SKM-1 (cell line): ENCODE measurements around the gene ANKRD33B.

Experiments
- DNase-seq: peaks from one replicate; lab custom pipeline; 2025; ENCODE audit not compliant: unreplicated experiment; lab: John Stamatoyannopoulos, UW

Gene ANKRD33B

DNA sequence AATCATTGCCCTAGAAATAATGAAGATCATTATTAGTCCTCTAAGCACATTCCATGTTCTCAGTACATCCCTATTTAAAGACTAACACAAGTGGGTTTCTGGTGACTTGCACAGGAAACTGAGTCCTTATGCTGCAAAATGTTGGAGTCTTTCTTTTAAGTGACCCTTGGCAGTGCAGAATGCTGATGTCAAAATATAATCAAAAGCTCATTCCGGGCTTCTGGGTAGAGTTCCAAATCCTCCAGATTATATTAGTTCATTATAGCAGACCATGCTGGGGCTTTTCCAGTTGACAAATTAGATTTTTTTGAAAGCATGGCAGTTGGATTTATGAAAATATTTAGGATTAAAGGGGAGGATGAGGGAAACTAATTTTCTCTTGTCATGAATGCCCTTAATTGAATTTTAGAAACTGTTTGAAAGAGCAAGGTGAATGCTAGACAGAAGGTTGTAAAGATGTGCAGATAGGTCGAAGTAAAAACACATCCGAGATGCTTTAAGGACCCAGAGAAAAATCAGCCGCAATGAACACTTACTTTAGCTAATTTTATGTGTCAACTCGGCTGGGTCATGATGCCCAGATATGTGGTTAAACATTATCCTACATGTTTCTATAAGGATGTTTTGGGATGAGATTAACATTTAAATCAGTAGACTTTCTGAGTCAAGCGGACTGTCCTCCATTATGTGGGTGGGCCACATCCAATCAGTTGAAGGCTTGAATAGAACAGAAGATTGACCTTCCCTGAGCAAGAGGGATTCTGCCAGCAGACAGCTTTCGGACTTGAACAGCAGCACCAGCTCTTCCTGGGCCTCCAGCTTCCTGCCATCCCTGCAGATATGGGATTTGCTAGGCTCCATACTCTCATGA lies 108.5 kb downstream of the ANKRD33B start:
- DNase-seq, result no peak

DNA sequence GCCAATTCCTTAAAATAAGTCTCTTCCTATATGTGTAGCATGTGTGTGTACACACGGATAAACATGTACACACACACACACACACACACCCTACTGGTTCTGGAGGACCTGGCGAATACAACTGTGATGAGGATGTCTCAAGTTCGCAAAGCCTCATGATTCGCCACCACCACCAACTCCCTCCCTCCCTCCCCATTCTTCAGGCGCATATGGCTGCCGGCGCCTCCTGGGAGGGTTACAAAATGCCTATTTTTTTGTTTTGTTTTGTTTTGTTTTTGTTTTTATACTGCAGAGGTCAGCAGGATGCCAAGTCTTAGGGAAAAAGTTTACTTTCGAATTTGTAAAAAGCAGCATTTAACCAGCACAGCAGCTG lies 109.1 kb downstream of the ANKRD33B start:
- DNase-seq, result no peak

DNA sequence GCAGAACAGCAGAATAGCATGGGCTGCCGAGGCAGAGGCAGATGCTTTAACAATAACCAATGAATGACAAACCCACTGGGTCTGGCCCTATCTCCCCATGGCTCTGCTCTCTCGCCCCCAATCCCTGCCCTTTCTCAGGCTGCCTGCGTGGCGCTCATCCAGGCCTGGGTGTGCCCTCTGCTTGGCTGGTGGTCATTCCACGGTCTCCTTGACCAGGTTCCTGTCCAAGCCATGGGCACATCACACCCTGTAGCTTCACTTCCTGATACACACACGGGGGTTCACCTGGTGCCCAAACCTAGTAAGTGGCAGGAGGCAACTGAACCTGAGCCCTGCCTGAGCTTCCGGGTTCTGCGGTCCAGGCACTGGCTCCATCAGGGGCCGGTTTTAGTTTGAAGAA lies 109.5 kb downstream of the ANKRD33B start:
- no peak for DNase-seq

DNA sequence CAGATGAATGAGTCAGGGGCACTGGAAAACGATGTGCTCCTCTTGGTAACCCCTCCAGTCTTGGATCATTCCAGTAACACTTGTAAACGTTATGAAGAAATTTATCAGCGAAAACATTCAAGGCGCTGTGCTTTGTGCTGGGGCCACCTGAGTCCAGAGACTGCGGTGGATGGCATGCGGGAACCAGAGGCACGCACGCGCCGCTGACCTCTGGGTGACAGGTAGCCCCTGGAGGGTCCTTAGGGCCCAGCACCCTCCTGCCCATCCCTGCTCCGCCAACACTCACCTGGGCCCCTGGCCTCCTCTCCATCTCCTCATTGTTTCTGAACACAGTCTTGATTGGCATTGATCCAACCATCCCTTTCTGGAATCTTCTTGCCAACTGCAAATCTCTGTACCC lies 110.2 kb downstream of the ANKRD33B start:
- DNase-seq, result no peak

DNA sequence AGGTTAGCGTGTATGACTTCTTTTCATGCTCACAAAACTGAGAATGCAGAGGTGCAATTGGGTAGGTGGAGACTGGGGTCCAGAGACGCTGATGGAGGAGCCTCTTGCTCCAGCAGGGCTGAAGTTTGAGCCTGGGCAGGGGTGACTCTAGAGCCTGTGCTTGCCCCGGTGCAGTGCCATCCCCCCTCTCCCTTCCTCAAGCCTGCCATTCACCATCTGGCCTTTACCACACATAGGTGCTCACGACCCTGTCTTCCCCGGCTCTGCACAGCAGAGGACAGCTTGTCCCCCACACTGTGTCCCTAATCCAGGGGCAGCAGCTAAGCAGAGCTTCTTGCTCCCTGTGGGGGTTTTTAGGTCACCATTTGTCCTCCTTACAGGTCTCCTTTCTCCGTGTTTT lies 110.7 kb downstream of the ANKRD33B start:
- no peak for DNase-seq

GRCh38 chr5:10675177-10675700 lies 111.4 kb downstream of the ANKRD33B start:
- no peak for DNase-seq

GRCh38 chr5:10676224-10676623 lies 112.4 kb downstream of the ANKRD33B start:
- no peak for DNase-seq

- no peak for DNase-seq
Measured at GRCh38 chr5:10676946-10677345, 113.1 kb downstream of the ANKRD33B start.

- no peak for DNase-seq
Measured at GRCh38 chr5:10677533-10677932, 113.7 kb downstream of the ANKRD33B start.

DNA sequence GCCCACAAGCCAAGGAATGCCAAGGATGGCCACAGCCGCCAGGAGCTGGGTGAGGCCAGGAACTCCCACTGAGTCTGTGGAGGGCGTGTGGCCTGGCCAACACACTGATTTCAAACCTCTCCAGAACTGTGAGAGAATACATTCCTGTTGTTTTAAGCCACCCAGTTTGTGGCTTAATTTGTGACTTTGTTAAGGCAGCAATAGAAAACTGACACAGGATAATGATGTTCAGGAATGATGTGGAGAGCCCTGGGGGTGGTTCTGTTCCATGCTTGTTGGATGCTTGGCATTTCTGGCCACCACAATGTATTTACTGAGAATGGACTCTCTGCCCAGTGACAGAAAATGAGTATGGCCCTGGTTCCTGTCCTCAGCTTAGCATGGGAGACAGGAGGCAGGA lies 114.4 kb downstream of the ANKRD33B start:
- no peak for DNase-seq

DNA sequence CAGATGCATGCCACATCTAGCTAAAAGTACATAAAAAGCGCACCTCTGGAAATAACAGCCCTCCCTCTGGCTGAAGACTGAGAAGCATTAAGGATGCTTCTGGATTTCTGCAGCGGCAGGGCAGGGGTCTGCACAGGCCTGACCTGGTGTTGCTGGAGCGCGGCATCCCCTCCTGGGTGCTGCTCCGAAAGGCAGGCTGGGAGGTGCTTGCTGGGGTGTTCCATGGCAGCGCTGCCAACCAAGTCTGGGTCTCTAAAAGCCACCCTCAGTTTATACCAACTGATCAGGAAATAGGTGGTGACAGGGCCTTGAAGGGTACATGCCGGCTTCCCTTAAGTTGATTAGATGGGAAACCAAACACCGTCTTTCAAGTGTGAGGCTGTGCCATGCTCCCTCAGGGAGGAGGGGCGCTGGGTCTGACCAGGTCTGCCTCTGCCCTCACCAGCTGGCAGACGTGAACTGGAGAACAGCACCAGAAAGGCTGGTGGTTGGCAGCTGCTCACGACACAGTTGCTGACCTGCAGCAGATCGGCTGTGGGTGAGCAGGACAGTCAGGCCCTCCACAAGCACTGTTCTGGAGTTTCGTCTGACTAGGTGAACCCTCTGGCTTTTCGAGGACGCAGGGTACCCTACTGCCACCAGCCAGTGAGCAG lies 115.6 kb downstream of the ANKRD33B start:
- DNase-seq, result no peak

DNA sequence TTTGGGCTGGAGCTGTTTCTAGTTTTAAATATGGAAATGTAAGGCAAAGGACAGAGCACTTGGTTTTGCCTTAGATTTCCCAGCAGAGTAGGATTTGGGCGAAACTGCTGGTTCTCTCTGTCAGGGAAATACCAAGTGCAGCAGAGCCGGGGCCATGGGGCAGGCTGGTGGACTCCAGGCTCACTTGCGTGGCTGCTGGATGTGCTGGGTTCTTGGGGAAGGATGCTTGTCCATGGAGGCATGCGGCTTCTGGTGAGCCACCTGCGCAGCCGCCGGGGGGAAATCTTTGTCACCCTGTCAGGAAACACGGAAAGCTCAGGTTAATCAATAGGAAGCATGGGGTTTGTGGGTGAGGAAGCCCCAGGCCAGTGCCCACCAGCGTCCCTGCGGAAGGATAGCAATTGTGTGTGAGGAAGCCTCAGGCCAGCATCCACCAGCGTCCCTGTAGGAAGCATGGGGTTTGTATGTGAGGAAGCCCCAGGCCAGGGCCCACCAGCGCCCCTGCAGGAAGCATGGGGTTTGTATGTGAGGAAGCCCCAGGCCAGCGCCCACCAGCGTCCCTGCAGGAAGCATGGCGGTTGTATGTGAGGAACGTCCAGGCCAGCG lies 117.1 kb downstream of the ANKRD33B start:
- no peak for DNase-seq

- DNase-seq, result no peak
Measured at GRCh38 chr5:10681731-10682679, 118.1 kb downstream of the ANKRD33B start.

GRCh38 chr5:10682801-10683525 lies 119.1 kb downstream of the ANKRD33B start:
- DNase-seq, result no peak

GRCh38 chr5:10684303-10685086 lies 120.6 kb downstream of the ANKRD33B start:
- DNase-seq, result no peak

DNA sequence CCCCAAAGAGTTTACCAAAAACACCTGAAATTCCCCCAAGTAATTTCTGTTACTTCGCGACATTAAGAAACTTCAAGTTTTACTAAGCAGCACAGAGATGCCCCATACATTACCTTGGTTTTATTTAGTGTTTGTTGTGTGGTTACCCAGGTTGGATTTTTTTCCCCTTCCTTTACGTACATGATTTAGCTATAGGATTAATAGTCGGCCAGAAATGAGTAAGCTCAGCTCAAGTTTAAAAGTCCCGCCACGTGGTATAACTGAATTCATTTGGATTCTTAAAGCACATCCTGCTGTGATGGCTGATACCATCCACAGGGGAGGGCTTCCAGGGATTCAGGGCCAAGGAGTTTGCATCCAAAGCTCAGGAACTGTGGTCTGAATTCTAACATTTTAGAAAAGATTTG lies 121.2 kb downstream of the ANKRD33B start:
- no peak for DNase-seq

DNA sequence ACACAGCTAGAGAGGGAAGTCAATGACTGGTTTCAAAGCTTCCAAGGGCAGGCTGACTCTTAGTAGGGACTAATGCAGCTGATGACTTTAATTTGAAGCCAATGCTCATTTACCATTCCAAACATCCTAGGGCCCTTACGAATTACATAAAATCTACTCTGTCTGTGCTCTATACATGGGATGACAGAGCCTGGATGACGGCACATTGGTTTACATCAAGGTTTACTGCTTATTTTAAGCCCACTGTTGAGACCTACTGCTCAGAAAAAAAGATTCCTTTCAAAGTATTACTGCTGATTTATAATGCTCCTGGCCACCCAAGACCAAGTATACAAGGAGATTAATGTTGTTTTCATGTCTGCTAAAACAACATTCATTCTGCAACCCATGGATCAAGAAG lies 123.0 kb downstream of the ANKRD33B start:
- DNase-seq, result no peak

GRCh38 chr5:10688651-10689171 lies 124.8 kb downstream of the ANKRD33B start:
- DNase-seq, result no peak
